ENCODE results near the gene RAPGEF6.

DNA sequence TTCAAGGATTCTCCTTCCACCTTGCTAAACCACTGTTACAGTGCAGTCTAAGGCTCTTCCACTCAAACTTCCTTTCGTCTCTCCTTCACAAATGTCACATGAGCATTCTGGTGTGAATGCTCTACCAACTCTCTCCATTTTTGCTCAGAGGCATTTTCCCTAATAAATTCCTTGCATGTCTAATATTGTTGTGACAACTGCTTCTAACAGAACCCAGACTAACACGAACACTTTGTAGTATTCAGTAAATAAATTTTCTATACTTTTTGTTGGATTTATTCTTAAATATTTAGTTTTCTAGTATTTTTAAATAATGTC, 24.0 kb downstream of the RAPGEF6 start:
- TF ChIP-seq, protein P1, sequence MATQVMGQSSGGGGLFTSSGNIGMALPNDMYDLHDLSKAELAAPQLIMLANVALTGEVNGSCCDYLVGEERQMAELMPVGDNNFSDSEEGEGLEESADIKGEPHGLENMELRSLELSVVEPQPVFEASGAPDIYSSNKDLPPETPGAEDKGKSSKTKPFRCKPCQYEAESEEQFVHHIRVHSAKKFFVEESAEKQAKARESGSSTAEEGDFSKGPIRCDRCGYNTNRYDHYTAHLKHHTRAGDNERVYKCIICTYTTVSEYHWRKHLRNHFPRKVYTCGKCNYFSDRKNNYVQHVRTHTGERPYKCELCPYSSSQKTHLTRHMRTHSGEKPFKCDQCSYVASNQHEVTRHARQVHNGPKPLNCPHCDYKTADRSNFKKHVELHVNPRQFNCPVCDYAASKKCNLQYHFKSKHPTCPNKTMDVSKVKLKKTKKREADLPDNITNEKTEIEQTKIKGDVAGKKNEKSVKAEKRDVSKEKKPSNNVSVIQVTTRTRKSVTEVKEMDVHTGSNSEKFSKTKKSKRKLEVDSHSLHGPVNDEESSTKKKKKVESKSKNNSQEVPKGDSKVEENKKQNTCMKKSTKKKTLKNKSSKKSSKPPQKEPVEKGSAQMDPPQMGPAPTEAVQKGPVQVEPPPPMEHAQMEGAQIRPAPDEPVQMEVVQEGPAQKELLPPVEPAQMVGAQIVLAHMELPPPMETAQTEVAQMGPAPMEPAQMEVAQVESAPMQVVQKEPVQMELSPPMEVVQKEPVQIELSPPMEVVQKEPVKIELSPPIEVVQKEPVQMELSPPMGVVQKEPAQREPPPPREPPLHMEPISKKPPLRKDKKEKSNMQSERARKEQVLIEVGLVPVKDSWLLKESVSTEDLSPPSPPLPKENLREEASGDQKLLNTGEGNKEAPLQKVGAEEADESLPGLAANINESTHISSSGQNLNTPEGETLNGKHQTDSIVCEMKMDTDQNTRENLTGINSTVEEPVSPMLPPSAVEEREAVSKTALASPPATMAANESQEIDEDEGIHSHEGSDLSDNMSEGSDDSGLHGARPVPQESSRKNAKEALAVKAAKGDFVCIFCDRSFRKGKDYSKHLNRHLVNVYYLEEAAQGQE (IDR thresholded peaks at IDR 0.05; ENCODE audit: insufficient read depth in 1 of 2, low read depth in 2 of 2, low read length in 2 of 2) = no peak
- TF ChIP-seq POLR2AphosphoS5 (IDR thresholded peaks at IDR 0.05; ENCODE audit: low read depth, low read length) (no peak), TAF1 (IDR thresholded peaks at IDR 0.05; ENCODE audit: borderline replicate concordance, insufficient read depth, low read length) (no peak)

Measured in PFSK-1 (cell line).